GM21381 (cell line): ENCODE data around the gene CDKN2B.
"Not testable (repeated sequence)": the region's sequence is repeated elsewhere in the genome, so short reads cannot be mapped to it uniquely, and the experiment has no call there.

Experiments used
- ATAC-seq: cut with Tn5 transposase; IDR thresholded peaks from one replicate; pipeline ENCODE4 v1.9.1; 2021; ENCODE audit warnings: mild to moderate bottlenecking, moderate library complexity; ENCODE audit not compliant: unreplicated experiment

The CDKN2B gene, protein sequence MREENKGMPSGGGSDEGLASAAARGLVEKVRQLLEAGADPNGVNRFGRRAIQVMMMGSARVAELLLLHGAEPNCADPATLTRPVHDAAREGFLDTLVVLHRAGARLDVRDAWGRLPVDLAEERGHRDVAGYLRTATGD

DNA sequence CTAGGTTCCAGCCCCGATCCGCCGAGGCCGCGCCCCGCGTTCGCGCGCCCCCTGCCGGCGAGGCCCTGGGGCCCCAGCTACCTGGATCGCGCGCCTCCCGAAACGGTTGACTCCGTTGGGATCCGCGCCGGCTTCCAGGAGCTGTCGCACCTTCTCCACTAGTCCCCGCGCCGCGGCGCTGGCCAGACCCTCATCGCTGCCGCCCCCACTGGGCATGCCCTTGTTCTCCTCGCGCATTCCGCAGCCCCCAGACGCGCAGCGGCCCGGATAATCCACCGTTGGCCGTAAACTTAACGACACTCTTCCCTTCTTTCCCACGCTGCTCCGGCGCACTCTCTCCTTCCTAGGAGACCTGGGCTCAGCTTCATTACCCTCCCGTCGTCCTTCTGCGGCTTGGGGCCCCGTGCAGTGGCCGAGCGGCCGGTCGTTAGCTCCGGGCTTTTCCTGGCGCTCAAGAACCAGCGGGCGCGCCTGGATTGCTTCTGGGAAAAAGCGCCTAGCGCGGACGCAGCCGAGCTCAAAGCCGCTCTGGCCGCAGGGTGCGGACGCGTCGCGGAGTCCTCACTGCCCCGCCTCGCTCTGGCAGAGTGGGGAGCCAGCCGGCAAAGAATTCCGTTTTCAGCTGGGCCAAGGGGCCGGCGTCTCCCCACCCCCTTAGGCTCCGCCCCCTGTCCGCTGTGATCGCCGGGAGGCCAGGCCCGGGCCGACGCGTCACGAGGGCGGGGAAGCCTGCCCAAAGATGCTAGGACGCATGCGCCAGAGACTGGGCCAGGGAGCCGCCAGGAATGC, at the start of gene CDKN2B:
CDKN2B (minus strand) TSS at position 589 of the 789 bp plus-strand sequence; CDS start at position 237, 352 bp downstream.
- ATAC-seq, result peak; percentile 90

DNA sequence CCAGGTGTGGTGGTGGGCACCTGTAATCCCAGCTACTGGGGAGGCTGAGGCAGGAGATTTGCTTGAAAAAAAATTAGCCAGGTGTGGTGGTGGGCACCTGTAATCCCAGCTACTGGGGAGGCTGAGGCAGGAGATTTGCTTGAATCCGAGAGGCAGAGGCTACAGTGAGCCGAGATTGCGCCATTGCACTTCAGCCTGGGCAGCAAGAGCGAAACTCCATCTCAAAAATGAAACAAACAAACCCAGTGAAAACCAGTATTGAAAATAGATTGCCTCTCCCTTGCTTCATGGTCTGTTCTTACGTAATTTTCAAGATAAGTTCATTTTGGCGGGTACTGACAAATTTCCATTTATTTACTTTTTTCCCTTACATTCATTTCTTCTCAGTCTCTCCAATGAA, 48.9 kb upstream of the CDKN2B start:
- not testable (repeated sequence) for ATAC-seq

DNA sequence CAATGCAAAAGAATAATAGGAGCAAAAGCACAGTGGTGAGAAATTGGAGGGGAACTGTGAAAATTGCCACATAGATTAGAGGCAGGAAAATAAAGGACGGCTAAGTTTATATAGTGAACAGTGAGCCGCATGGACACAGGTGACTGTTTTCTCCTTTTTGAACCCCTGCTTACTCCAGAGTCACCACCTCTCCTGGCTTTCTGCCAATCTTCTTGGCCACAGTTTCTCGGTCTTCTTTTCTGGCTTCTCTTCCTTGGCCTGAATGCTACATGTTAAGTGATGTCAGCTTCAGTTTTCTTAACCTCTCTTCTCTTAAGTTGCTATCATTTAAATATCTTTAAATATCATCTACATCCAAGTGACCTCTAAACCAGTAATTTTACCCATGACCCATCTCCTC, 47.3 kb upstream of the CDKN2B start:
- no peak for ATAC-seq

DNA sequence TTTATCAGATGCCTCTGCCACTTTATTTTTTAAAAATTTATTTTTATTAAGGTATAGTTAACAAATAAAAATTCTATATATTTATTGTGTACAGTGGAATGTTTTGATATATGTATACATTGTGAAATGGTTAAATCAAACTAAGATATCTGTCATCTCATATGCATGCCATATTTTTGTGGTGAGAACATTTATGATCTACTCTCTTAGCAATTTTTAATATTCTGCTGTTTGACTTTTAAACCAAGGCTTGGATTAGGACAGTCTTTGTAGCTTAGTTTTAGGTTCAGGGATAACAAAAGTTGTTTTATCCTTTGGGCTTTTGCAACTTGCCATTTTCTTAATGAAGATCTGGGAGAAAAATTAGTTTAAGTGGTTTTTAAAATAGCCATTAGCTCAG, 46.0 kb upstream of the CDKN2B start:
- no peak for ATAC-seq

DNA sequence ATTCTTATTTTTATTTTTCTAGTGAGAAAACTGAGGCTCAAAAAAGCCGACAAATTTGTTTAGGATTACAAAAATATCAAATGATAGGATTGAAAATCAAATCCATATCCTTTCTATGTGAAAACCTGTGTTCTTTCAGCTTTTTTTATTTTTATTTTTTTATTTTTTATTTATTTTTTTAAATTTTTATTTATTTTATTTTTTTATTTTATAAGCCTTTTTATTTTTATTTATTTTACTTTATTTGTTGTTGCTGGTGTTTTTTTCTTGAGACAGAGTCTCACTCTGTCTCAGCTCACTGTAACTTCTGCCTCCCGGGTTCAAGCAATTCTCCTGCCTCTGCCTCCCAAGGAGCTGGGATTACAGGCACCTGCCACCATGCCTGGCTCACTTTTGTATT, 45.4 kb upstream of the CDKN2B start:
- no peak for ATAC-seq

DNA sequence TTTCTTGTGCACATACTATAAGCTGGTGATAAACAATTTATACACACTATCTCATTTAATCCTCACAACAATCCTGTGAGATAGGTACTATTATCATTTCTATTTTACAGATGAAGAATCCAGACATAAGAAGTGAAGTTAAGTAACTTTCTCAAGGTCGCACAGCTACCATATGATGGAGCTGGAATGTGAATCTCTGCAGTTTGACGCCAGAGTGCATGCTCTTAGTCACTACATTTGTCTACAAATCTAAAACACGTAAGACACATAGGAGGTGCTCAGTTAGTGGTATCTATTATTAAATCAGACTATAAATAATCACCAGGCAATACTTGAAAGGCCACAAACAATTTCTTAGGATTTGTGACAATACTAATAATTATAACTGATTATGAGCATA, 45.0 kb upstream of the CDKN2B start:
- ATAC-seq, result no peak

DNA sequence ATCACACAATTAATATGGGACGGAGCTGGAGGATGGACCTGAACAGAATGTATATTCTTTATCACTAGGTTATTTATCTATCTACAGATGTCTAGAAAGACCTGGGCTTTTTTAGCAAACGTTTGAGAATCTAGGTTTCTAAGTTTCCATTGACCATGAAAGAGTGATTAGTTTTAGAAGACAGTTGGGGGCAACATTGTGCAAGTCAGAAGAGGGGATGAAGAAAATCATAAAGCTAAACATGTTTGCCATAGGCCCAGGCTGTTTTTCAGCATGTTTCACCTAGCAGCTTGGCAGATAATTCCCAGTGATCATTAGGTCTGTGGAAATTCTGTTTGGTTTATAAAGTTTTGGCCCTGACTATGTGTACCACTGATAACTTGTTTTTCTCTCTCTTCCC, 44.1 kb upstream of the CDKN2B start:
- ATAC-seq, result no peak

DNA sequence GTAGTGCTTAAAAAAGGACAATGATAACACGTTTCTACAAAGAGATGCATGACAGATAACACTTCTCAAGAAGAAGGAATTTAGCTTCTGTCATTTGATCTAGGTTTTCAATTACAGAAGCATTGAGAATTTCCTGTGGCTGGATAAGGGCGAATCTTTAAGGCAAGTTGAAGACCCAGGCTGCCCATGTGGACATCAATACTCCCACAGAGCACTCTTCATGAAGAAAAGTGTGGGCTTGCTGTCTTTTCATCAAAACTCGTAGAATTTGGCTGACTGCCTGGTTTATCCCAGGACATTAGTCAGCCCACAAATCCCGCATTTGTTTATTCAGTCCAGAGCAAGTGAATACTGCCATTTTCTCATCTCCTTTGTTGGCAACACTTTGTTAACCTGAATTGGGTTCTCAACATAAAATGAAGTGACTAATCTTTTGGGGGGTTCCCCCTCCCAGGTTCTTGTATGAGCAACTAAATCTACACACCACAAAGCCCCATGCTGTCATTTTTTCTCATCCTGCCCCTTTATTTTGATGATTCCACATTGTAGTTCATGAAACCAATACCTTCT, 43.4 kb upstream of the CDKN2B start:
- ATAC-seq, result no peak

DNA sequence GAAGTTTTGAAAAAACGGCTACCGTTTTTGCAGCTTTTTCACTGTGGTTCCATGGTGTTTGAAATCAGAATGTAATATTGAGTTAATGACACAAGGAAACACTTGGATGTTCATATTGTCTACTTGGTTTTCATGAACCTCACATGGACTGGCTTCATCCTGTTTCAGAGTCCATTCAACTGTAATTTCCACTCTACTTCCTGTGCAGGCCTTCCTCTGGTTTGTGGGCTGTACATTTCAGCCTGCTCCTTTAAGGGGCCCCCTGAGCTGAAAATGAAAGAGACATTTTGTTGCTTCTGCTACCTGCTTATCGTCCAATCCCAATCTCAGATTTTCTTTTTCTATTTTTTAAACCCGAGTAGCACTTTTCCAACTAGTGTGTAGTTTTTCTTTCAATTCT, 41.8 kb upstream of the CDKN2B start:
- ATAC-seq, result peak; percentile 74

DNA sequence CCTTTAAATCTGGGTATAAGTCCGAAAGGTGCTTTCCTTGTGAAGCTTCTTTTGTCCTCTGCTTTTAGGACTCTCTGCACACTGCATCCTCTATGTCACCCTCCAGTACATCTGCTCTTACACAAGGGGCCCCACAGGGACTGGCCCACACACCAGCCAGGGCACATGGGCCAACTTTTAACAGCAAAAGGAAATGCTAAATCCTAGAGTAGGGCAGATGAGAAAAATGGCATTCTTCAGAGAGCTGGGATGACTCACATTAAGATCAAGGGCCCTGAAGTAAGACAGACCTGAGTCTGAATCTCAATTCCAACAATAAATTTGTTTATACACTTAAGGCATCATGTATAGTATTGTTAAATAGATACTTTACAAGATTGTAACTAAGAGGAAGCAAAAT, 40.3 kb upstream of the CDKN2B start:
- no peak for ATAC-seq

DNA sequence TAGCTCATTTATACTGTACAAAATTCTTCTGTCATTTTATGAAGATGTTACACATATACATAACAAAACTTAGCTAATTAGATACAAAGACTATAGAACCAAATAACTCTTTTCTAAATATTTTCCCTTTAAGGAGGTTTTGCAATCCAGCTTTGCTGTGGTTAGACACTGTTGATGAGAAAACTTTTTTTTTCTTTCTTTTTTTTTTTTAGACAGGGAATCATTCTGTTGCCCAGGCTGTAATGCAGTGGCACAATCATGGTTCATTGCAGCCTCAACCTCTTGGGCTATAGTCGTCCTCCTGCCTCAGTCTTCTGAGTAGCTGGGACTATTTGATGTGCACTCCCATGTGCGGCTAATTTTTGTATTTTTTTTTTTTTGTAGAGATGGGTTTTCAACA, 38.5 kb upstream of the CDKN2B start:
- no peak for ATAC-seq

DNA sequence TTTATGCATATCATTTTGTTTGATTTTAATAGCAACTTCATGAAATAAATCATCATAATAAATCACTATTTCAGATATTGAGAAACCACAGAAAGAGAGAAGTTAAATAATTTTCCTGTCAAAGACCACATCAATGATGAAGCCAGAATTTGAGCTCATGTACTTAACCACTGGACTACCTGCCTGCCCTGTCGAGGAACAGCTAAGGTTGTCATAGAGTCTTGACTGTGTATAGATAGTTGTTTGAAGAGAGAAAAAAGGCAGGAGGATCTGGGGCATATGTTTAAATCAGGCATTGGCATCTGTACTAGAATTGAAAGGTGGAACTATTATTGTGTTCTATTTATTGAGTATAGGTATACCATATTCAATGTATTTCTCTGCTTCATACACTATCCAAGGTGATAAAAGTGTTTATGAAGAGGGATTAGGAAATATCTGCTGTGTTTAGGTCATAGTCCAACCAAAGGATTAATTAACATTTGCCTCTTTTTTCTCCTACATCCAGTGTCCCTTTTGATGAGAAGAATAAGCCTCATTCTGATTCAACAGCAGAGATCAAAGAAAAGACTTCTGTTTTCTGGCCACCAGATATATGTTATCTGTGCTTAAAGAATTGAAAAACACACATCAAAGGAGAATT, 37.3 kb upstream of the CDKN2B start:
- ATAC-seq, result no peak

DNA sequence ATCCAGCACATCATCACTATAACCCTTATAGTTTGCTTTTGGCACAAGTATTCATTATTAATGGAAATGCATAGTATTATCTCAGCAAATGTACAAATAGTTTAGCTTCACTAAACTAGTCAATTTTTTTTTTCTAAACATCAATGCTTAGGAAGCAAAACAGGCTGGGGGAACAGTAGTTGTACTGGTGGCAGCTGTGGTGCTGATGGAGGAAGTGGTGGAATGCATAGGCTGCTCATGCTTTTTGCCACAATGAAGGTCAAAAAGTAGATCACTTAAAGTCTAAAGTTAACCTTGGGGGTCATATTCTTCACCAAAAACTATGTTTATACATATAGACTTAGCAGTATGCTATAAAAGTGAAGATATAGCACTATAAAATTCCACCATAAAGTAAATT, 36.3 kb upstream of the CDKN2B start:
- no peak for ATAC-seq

DNA sequence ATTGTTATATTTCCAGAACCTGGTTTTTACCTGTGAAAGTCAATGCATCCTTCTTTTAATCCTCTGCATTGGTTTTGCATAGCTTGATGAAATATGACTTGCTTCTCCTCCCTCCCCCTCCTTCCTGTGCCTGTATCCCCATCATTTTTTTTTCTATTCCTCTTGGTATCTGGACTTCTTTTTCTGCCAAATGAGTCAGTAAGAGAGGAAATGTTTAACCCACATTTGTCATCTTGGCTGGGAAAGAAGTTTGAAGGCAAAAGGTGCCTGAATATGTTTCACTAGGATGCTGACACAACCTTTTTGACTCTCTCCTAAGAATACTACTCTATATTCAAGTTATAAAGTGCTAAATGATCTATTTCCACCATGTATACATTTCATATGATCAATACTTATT, 35.5 kb upstream of the CDKN2B start:
- ATAC-seq, result no peak

DNA sequence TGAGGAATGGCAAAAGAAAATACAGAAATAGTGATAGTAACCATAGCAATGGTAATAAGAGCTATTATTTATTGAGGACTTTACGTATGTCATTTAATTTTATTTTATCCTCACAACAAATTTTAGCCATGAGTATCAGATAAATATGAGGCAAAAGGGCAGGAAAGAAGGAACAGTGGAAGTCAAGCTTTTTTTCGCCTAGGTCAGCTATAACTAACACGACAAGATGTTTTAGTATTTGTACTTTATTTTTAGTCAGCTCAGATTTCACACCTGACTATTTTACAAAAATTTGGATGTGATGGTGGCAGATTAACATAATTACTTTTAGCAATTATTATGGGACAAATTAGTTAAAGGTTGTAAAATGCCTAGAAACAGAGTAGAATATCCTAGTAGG, 34.8 kb upstream of the CDKN2B start:
- ATAC-seq, result no peak

DNA sequence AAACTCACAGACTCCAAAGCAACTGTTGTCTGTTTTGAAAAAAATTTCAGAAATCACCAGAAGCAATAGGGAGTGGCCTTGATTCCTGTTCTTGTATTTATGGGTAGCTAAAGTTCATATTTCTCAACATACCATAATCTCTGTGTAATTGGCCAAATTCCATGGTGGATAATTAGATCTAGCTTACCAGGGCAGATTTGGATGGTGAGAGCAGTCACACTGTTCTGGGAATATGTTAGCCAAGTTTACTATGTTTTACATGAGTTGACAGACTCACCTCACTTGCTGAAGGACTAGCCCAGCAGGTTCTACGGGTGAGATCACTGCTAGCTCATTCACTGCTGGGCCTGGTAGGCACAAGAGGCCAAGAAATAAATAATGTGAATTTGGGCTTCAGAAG, 32.7 kb upstream of the CDKN2B start:
- ATAC-seq, result no peak

DNA sequence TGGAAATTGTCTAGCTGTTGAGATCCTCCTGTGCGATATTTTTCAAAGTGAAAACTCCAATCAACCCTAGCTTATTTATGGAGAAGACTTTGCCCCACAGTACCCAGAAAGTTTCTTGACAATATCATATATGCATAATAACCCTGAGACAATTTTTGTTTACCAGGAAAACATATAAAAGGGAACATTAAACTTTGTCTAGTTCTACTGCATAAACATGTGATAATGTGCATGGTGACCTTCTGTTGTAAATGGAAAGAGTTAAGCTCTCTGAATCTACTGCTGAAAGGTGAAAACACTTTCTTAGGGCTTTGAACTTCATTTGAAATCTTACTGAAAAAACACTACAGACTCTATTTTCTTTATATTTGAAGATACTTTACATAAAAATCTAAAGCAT, 32.2 kb upstream of the CDKN2B start:
- no peak for ATAC-seq

DNA sequence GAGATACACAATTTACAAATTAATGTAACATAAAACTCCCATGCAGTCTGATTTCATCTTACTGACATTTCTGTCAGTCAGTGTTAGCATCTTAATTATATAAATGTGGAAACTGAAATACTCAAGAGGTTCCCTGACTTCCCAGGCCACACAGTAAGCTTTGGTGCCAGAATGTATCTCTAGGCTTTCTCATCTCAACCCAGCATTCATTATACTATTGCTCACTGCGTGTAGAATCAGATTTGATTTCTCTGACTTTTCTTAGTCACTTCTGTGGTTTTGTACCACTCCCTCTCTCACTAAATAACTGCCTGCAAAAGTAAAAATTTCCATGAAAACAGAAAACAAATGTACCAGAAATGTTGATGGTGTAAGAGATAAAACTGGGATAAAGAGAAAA, 31.7 kb upstream of the CDKN2B start:
- no peak for ATAC-seq

DNA sequence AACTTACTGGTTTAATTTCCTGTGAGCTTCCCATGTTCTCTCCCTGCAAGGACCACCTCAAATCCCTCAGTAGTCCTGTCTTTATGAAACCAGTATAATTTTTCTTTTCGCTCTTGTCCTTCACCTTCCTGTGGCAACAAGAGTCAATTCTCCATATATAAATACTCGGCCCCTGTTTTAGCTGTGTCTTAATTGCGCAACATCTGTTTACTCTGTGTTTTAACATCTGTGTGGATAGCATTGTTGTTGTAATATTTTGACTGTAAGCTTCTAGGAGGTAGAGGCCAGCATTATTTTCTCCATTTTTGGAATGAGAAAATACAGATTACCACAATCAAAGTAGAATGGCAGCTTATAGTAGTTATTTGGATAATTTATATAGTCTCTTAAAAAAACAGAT, 30.2 kb upstream of the CDKN2B start:
- ATAC-seq, result no peak

DNA sequence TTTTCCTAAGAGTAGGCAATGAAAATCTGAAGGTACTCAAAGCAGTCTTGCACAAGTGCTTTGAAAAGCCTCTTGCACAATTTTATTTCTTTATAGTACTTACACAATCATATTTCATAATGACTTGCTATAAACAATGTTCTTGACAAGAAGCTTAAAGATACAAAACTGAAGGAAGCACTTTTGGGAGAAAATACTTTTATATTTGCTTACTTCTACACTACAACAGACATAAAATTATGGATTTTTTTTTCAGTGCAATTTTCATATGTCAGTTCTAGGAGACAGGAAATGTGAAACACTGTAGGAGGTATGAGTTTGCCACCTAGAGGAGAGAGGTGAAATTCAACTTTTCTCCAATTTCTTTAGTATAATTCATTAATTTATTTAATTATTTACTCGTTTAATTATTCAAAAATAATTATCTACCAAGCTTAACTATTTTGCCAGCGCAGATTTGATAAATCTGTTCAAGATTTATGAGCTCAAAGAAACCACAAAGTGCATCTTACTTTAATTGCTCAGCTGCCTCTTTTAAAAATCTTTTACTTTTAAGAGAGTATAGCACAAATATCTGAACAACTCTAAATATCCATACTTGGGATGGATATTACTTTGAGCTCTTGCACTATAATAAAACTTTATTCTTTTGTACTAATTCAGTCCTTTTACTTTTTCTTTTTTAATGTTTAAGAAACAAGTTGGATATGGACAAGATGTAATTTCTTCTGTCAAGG, 29.0 kb upstream of the CDKN2B start:
- no peak for ATAC-seq

DNA sequence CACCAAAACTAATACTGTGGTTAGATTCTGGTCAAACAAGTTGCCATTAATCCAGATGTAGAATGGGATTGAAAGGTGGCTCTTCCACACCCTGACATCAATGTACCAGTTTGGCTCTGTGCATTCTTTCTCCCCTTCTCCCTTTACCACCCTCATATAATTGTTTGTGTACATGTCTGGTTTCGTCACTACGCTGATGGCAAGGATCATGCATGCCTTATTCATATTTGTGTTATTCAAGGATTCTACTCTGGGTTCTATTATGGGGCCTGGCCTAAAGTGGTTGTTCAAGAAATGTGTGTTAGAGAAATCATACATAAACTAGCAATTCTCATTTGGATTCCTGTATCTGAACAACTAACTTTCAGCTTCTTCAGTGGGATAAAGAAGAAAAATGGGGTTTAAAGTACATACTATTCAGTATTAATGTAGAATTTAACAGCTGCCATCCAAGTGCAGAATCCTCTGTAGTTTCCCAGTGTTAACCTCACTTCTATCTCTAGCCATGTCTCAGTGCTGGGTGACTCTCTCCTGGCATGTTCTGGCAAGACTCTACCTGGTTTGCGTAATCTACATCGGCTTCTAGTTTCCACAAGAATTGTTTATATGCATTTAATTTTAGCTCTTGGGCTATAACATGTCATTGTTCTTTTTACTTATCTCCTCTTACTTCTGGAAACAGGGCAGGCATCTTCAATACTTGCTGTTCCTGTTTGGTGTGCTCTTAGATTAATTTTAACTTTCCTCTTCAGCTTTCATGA, 27.9 kb upstream of the CDKN2B start:
- no peak for ATAC-seq
